Inflammatory macrophage treated with lipopolysaccharide for 1 hour (primary cell): ENCODE results near the gene CX3CR1.

Experiments
- DNase-seq, 2 donors: peaks; one replicate each; pipeline ENCODE4 v3.0.0-alpha.2; 2020 to 2022

The CX3CR1 gene

GRCh38 chr3:39291903-39292329 is 12.1 kb upstream of the CX3CR1 start:
- DNase-seq, result peak; percentile 23 to 90

- DNase-seq, result no peak
These were observed 10.4 kb upstream of the CX3CR1 start for GRCh38 chr3:39290255-39290654.

- DNase-seq, result no peak
These were observed 9.3 kb upstream of the CX3CR1 start for GRCh38 chr3:39289107-39289506.

- DNase-seq, result peak; percentile 56 to 80
These were observed 8.5 kb upstream of the CX3CR1 start for GRCh38 chr3:39288300-39288808.

GRCh38 chr3:39287216-39288164 is 7.7 kb upstream of the CX3CR1 start:
- DNase-seq, result peak in 1 of 2 donors; percentile 41

- no peak for DNase-seq
These were observed 6.9 kb upstream of the CX3CR1 start for GRCh38 chr3:39286771-39287170.

- no peak for DNase-seq
These were observed 5.5 kb upstream of the CX3CR1 start for GRCh38 chr3:39285332-39285731.

- peak; percentile 50 to 51 for DNase-seq
These were observed 4.6 kb upstream of the CX3CR1 start for GRCh38 chr3:39284457-39284881.

GRCh38 chr3:39282057-39282456 is 2.2 kb upstream of the CX3CR1 start:
- DNase-seq, result no peak

- DNase-seq, result no peak
These were observed 1.7 kb upstream of the CX3CR1 start for GRCh38 chr3:39281533-39281932.

GRCh38 chr3:39280571-39280970 is 735 bp upstream of the CX3CR1 start:
- DNase-seq, result no peak

GRCh38 chr3:39278616-39278935 is 1.3 kb downstream of the CX3CR1 start:
- no peak for DNase-seq

- DNase-seq, result no peak
These were observed 1.8 kb downstream of the CX3CR1 start for GRCh38 chr3:39277893-39278615.

GRCh38 chr3:39276746-39277145 is 3.1 kb downstream of the CX3CR1 start:
- no peak for DNase-seq

GRCh38 chr3:39275963-39276593 is 3.8 kb downstream of the CX3CR1 start:
- DNase-seq, result no peak

- no peak for DNase-seq
These were observed 4.8 kb downstream of the CX3CR1 start for GRCh38 chr3:39275052-39275451.

GRCh38 chr3:39273119-39273518 is 6.7 kb downstream of the CX3CR1 start:
- DNase-seq, result no peak

- DNase-seq, result peak; percentile 81 to 83
These were observed 7.6 kb downstream of the CX3CR1 start for GRCh38 chr3:39272191-39272590.

- no peak for DNase-seq
These were observed 8.4 kb downstream of the CX3CR1 start for GRCh38 chr3:39271363-39271914.

GRCh38 chr3:39269528-39269927 is 10.3 kb downstream of the CX3CR1 start:
- DNase-seq, result no peak

- no peak for DNase-seq
These were observed 11.3 kb downstream of the CX3CR1 start for GRCh38 chr3:39268549-39268900.

GRCh38 chr3:39267631-39268548 is 11.9 kb downstream of the CX3CR1 start:
- DNase-seq, result peak; percentile 50 to 70
